CD14-positive monocyte (primary cell): ENCODE measurements around the gene KIF3B. TPM values are rescaled to one million over a fixed set of nuclear protein-coding genes. Genes with fewer than 3 reads are reported as not detected.

Experiments
- DNase-seq, 3 donors: peaks; one replicate each; pipeline ENCODE4 v3.0.0-alpha.2; 2011 to 2022
- H2AFZ ChIP-seq: 2 replicates; pipeline ENCODE4 v1.6.0; 2012; ENCODE audit warnings: mild to moderate bottlenecking, low read depth, low read length, inconsistent platforms; ENCODE audit not compliant: insufficient read depth, poor library complexity, severe bottlenecking
- H3K27ac ChIP-seq, 2 donors: 1 replicate in 1 of 2; 2 replicates in 1 of 2; pipeline ENCODE4 v1.5.1; 2012 to 2013; ENCODE audit warnings: low read length in 2 of 2, control low read depth in 1 of 2, inconsistent platforms in 1 of 2, low read depth in 1 of 2, mild to moderate bottlenecking in 1 of 2
- H3K27me3 ChIP-seq, 2 donors: one replicate each; pipeline versions ENCODE4 v1.6.0 to v1.6.1; 2011 to 2013; ENCODE audit warnings: low read length in 2 of 2; ENCODE audit not compliant: control insufficient read depth in 2 of 2, insufficient read depth in 2 of 2
- H3K36me3 ChIP-seq, 2 donors: replicated peaks in 1 of 2; 1 replicate in 1 of 2; 2 replicates in 1 of 2; pipeline versions ENCODE4 v1.5.1 to v1.6.1; 2012 to 2013; ENCODE audit warnings: low read length in 2 of 2, control low read depth in 1 of 2, inconsistent platforms in 1 of 2, mild to moderate bottlenecking in 1 of 2; ENCODE audit not compliant: insufficient read depth in 2 of 2, control insufficient read depth in 1 of 2
- H3K4me1 ChIP-seq, 2 donors: 1 replicate in 1 of 2; 2 replicates in 1 of 2; pipeline versions ENCODE4 v1.5.1 to v1.6.1; 2012 to 2013; ENCODE audit warnings: low read length in 2 of 2, control low read depth in 1 of 2, inconsistent platforms in 1 of 2, mild to moderate bottlenecking in 1 of 2, moderate library complexity in 1 of 2; ENCODE audit not compliant: insufficient read depth in 2 of 2, control insufficient read depth in 1 of 2
- H3K4me2 ChIP-seq: replicated peaks from 2 replicates; pipeline ENCODE3; 2012; ENCODE audit warnings: low read length, moderate library complexity, mild to moderate bottlenecking; ENCODE audit not compliant: poor library complexity, severe bottlenecking; ENCODE audit errors: extremely low read depth
- H3K4me3 ChIP-seq, 3 experiments: fragments of 200-600 bp in 1 of 3; sonication (generic) in 1 of 3; replicated peaks in 1 of 3; 1 replicate in 2 of 3; 2 replicates in 1 of 3; pipeline ENCODE4 v1.5.1; 2011 to 2013; ENCODE audit warnings: low read length in 3 of 3, mild to moderate bottlenecking in 3 of 3, control low read depth in 2 of 3, low read depth in 2 of 3, inconsistent platforms in 1 of 3, moderate library complexity in 1 of 3
- H3K79me2 ChIP-seq: 2 replicates; pipeline ENCODE4 v1.6.0; 2012; ENCODE audit warnings: mild to moderate bottlenecking, control low read depth, inconsistent platforms, low read length, moderate library complexity; ENCODE audit not compliant: insufficient read depth
- H3K9ac ChIP-seq: 2 replicates; pipeline ENCODE4 v1.6.0; 2017; ENCODE audit warnings: low read length, mild to moderate bottlenecking; ENCODE audit not compliant: insufficient read depth, poor library complexity, severe bottlenecking
- H3K9me3 ChIP-seq, 2 donors: replicated peaks in 1 of 2; 1 replicate in 1 of 2; 2 replicates in 1 of 2; pipeline versions ENCODE4 v1.5.1 to v1.6.1; 2012 to 2013; ENCODE audit warnings: low read length in 2 of 2, control low read depth in 1 of 2; ENCODE audit not compliant: control insufficient read depth in 1 of 2, insufficient read depth in 1 of 2
- H4K20me1 ChIP-seq: 2 replicates; pipeline ENCODE4 v1.6.0; 2012; ENCODE audit warnings: mild to moderate bottlenecking, low read length, control low read depth, moderate library complexity; ENCODE audit not compliant: insufficient read depth
- H3K27ac Mint-ChIP-seq, 7 donors: one replicate each; pipeline ENCODE4 v1.8.0; 2020; ENCODE audit warnings: mild to moderate bottlenecking in 7 of 7, mixed read lengths in 7 of 7, moderate library complexity in 6 of 7, inconsistent platforms in 2 of 7
- H3K27me3 Mint-ChIP-seq, 3 donors: one replicate each; pipeline ENCODE4 v1.8.0; 2021 to 2022; ENCODE audit warnings: low read depth in 3 of 3, mild to moderate bottlenecking in 3 of 3, mixed read lengths in 3 of 3, moderate library complexity in 3 of 3, inconsistent platforms in 1 of 3
- H3K36me3 Mint-ChIP-seq, 2 donors: one replicate each; pipeline ENCODE4 v1.8.0; 2020; ENCODE audit warnings: mixed read lengths in 2 of 2, inconsistent platforms in 1 of 2, mild to moderate bottlenecking in 1 of 2
- H3K4me1 Mint-ChIP-seq: one replicate; pipeline ENCODE4 v1.8.0; 2020; ENCODE audit warnings: mild to moderate bottlenecking, mixed read lengths
- H3K4me3 Mint-ChIP-seq, 2 donors: one replicate each; pipeline ENCODE4 v1.8.0; 2020; ENCODE audit warnings: mild to moderate bottlenecking in 2 of 2, mixed read lengths in 2 of 2, moderate library complexity in 1 of 2
- H3K9me3 Mint-ChIP-seq, 7 donors: one replicate each; pipeline ENCODE4 v1.8.0; 2020 to 2022; ENCODE audit warnings: mixed read lengths in 7 of 7, mild to moderate bottlenecking in 6 of 7, moderate library complexity in 6 of 7, inconsistent platforms in 2 of 7
- CTCF ChIP-seq: fragments of 200-600 bp; IDR thresholded peaks from one replicate; pipeline ENCODE4 v1.8.0; 2022; ENCODE audit warnings: antibody characterized with exemption, mild to moderate bottlenecking
- WGBS: methylation state at CpG from one replicate; pipeline ENCODE4 v1.1.5; 2013; ENCODE audit warnings: missing lambda C conversion rate; ENCODE audit not compliant: insufficient coverage; 5-methylcytosine and 5-hydroxymethylcytosine counted together
- intact Hi-C, 2 donors: fragments of 100-400 bp; cut with micrococcal nuclease; formaldehyde crosslinking; loops; one replicate each; pipeline versions ENCODE4 v1.15.0 to v1.15.1; 2023
- polyA plus RNA-seq, 3 donors: library from polyadenylated mRNA; depleted of rRNA in 1 of 3; unstranded in 2 of 3; stranded (reverse) in 1 of 3; fragments of 300-500 nt in 2 of 3; fragments of >200 nt in 1 of 3; fragmentation: Illumina TruSeq in 2 of 3; gene quantifications; 1 replicate in 2 of 3; 2 replicates in 1 of 3; pipeline ENCODE4 v1.2.3, GENCODE V29; 2012 to 2021

The KIF3B gene
- polyA plus RNA-seq, 3 donors, result 1.5 to 7.5 (median 3.4) TPM

DNA sequence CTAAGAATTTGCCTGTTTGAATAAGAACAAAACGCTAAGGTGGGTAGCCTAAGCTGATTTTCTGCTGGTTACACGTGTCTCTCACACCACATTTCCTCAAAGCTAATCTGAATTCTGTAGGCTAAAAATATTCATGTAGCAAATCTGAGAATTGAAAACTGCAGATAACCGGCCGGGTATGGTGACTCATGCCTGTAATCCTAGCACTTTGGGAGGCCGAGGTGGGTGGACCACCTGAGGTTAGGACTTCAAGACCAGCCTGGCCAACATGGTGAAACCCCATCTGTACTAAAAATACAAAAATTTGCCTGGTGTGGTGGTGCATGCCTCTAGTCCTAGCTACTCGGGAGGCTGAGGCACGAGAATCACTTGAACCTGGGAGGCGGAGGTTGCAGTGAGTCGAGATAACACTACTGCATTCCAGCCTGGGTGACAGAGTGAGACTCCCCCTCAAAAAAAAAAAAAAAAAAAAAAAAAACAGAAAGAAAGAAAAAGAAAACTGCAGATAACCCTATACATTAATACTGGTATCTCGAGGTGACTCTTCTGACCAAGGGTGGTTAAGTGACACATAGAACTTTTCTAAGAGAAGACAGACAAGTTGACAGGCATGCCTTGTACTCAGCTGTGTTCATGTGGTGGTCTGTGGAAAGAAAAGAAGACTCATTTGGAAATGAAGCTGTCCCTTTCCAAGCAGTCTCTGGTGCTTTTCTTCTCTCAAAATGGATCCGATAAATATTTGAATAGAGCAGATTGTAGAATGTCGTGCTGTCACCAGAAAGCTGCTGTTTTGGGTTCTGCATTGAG is 55.9 kb downstream of the KIF3B start:
- intact Hi-C loops, result no loop called here
- H3K27me3 Mint-ChIP-seq, result no peaks in the 10 kb centered on the region
- H3K4me3 ChIP-seq, result no peak overlapping the region
- no peak overlapping the region for H2AFZ ChIP-seq
- H3K9me3 Mint-ChIP-seq, result no peaks in the 10 kb centered on the region
- H3K9me3 ChIP-seq, result no peaks in the 10 kb centered on the region
- no peaks in the 10 kb centered on the region for H3K27me3 ChIP-seq
- H3K4me1 ChIP-seq, result peaks cover 24 to 30% of the 10 kb centered on the region in 2 donors
- peak overlapping the region in 1 of 2 donors; percentile 76 for H3K27ac ChIP-seq
- H3K27ac Mint-ChIP-seq, result peak overlapping the region in 5 of 7 donors; percentile 48 to 96 (median 82)
- no peak overlapping the region for H3K4me3 Mint-ChIP-seq
- H3K79me2 ChIP-seq, result no peaks in the 10 kb centered on the region
- H3K36me3 Mint-ChIP-seq, result peaks cover 38 to 56% of the 10 kb centered on the region in 2 donors
- TF ChIP-seq CTCF, result no peak
- H3K9ac ChIP-seq, result no peak overlapping the region
- WGBS, result 85% methylated on average over 4 of the region's 12 CpGs
- DNase-seq, result no peak
- peaks cover 31% of the 10 kb centered on the region for H3K4me1 Mint-ChIP-seq
- H3K36me3 ChIP-seq, result peaks cover 26 to 43% of the 10 kb centered on the region in 2 donors
- peak overlapping the region; percentile 35 for H3K4me2 ChIP-seq
- H4K20me1 ChIP-seq, result no peaks in the 10 kb centered on the region

GRCh38 chr20:32333988-32334885 is 56.8 kb downstream of the KIF3B start:
- WGBS, result 35% methylated on average over 8 of the region's 13 CpGs
- intact Hi-C loops, result no loop called here
- Mint-ChIP-seq H3K4me1 (peaks cover 39% of the 10 kb centered on the region), H3K27ac (peak overlapping the region; percentile 48 to 96 (median 85)), H3K9me3 (no peaks in the 10 kb centered on the region), H3K36me3 (peaks cover 38 to 49% of the 10 kb centered on the region in 2 donors), H3K4me3 (peak overlapping the region in 1 of 2 donors; percentile 2), H3K27me3 (peaks cover 0 to 2% (median 0%) of the 10 kb centered on the region in 3 donors)
- H3K9ac ChIP-seq, result peak overlapping the region; percentile 15
- H3K79me2 ChIP-seq, result no peaks in the 10 kb centered on the region
- DNase-seq, result peak; percentile 35 to 61 (median 57)
- peaks cover 23 to 41% of the 10 kb centered on the region in 2 donors for H3K36me3 ChIP-seq
- H2AFZ ChIP-seq, result peak overlapping the region; percentile 63
- peaks cover 32 to 38% of the 10 kb centered on the region in 2 donors for H3K4me1 ChIP-seq
- no peak for TF ChIP-seq CTCF
- H3K9me3 ChIP-seq, result no peaks in the 10 kb centered on the region
- peak overlapping the region; percentile 35 for H3K4me2 ChIP-seq
- H3K27ac ChIP-seq, result peak overlapping the region; percentile 26 to 76
- H3K27me3 ChIP-seq, result no peaks in the 10 kb centered on the region
- no peaks in the 10 kb centered on the region for H4K20me1 ChIP-seq
- H3K4me3 ChIP-seq, result no peak overlapping the region
